Panc1 (cell line): ENCODE measurements around the gene MR1.

ENCODE experiments used
- CTCF ChIP-seq: fragments of 450-650 bp; IDR thresholded peaks from 2 replicates; pipeline ENCODE4 v1.5.1; 2017; ENCODE audit warnings: mild to moderate bottlenecking
- POLR2AphosphoS5 ChIP-seq: IDR thresholded peaks from 2 replicates; pipeline ENCODE4 v1.6.1; 2012; ENCODE audit warnings: mild to moderate bottlenecking, low read depth, low read length, moderate library complexity
- SIN3A ChIP-seq: IDR thresholded peaks from 2 replicates; pipeline ENCODE4 v1.6.1; 2012; ENCODE audit warnings: low read depth, mild to moderate bottlenecking, low read length, moderate library complexity, borderline replicate concordance; ENCODE audit not compliant: insufficient read depth
- TCF7L2 ChIP-seq: IDR thresholded peaks from 2 replicates; pipeline ENCODE4 v1.6.1; 2011; ENCODE audit warnings: mild to moderate bottlenecking, low read depth, low read length, inconsistent platforms

- TF ChIP-seq CTCF (no peak), TCF7L2 (no peak), SIN3A (no peak), POLR2AphosphoS5 (no peak)
Observed at GRCh38 chr1:180997843-180998504, 35.8 kb upstream of the MR1 start.
